Hematopoietic multipotent progenitor cell treated with erythropoietin and hydrocortisone succinate and interleukin-3 and kit ligand, for 8 days (in vitro differentiated cells): Measurements from ENCODE around the gene ADCY4.
"Not testable (repeated sequence)": the region's sequence is repeated elsewhere in the genome, so short reads cannot be mapped to it uniquely, and the experiment has no call there.

Experiments used
- DNase-seq: peaks from one replicate; pipeline ENCODE4 v3.0.0-alpha.2; 2015

The ADCY4 gene

DNA sequence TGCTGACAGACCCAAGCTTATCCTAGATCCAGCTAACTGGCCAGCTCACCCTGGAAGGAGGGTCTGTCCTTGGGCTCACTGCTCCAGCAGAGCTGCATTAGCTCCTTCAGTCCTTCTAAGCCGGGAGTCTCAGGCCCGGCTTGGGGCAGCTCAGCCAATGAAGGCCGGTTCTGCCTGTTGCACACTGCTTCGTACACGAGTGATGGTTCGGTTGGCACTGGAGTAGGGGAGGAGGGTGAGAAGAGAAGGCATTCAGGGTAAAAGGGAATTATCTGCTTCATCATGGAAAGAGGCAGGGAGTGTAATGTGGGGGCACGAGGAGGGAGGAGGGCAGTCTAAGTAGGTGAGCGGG is 2.9 kb upstream of the ADCY4 start:
- no peak for DNase-seq

DNA sequence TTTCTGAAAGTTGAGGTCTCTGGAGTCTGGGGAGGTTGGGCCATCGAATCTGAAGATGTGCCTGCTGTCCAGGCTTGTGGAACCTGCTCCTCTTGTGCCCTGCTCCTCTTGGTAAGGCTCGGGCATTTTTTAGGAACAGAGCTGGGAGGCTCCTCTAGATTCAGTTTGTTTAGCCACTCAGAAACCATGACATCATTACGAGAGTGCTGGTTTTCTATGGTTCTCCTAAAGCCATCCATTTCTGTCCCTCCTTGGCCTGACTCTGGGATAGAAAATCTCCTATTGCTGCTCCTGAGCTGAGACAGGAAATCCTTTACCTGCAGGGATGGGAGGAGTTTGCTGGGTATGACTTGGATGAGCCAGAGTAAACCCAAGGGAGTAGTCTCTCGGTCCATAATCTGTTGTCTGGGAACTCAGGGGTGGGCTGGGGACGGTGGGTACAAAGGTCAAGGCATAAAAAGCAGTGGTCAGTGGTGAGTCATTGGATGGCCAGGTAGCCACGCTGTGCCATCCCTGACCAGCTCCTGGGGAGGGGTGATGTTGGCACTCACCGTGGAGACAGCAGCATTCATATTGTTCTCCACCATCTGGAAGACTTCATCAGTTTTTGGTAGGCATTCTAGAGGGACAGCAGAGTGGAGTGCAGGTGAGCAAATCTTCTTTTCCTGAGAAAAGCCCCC is 2.4 kb upstream of the ADCY4 start:
- no peak for DNase-seq

DNA sequence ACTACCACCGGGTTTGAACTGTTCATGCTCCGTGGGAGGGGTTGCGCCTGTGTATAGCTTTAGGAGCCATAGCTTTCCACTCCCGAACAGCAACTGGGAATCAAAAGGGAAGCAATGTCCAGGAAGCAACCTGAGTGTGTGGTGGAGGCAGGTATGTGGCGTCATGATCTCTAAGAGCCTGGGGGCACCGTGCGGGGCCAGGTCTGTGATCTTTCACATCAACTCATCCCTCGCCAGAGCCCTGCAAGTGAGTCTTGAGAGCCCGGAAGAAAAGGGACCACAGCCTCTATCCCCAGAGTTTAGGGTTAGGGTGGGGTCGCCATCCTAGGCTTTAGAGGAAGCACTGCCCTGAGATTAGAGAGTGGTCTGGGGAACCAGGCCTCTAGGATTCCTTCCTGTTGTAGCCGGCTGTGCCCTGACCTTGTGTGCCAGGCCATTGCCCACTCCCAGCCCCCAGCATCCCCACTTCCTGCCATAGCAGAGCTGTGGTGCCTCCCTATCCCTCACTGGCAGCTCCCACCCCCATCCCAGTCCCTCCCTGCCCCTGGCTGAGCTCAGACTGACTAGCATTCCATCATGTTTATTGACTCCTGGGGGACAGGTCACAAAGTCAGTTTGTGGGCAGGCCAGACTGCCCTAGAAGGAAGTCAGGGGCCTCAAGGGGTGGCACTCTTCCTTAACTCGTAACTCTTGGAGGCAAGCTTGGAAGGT is 745 bp upstream of the ADCY4 start:
- DNase-seq, result no peak

DNA sequence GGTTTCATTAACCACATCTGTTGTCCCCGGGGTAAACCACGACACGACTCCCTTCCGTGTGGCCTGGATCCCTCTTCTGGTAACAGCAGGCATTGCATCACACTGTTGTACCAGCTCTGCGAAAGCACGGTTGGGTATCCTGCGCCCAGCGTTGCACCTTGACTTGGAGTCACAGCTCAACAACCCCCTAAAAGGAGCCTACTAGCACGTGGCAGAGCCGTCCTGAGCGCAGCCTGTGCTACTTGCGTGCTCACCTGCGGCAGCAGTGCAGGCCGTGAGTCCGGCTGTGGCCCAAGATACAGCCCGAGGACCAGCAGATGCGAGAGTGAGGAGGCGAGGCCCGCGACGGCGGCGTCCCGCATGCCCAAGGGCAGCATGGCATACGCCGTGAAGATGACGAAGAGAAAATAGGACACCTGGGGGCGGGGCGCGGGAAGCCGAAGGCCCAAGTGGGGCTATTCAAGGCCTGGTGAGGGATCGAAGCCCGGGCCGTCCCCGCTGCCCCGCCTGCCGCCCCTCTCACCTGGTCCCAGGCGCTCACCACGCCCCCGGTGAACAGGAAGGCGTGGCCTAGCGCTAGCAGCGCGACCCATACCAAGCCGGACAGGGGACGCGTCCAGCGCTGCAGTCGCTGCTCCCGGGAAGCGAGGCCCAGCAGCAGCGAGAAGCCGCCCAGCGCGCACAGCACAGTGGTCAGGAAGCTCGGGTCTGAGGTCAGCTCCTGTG is 2.4 kb downstream of the ADCY4 start:
- peak; percentile 81 for DNase-seq

DNA sequence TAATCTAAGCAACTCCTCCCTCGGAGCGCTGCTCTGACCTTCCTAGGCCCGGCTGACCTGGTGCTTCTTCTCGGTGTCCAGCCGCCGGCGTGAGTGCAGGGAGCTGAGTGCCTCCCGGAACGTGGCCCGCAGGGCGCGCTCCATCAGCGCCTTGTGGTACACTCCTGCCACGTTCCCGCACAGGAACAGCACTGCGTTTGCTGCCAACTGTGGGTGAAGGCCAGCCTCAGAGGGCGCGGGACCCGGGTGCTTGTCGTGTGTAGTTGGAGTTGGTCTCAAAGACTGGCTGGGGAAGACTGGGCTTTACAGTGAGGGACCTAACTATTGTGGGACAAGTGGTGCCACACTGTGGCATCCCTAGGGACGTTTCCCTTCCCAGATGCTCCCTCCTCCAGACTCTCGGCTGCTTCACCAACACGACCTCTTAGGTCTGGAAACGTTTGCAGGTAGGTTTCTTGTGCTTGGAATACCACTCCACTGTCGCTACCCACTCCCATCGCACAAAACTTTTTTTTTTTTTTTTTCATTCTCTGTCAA is 3.1 kb downstream of the ADCY4 start:
- DNase-seq, result no peak

DNA sequence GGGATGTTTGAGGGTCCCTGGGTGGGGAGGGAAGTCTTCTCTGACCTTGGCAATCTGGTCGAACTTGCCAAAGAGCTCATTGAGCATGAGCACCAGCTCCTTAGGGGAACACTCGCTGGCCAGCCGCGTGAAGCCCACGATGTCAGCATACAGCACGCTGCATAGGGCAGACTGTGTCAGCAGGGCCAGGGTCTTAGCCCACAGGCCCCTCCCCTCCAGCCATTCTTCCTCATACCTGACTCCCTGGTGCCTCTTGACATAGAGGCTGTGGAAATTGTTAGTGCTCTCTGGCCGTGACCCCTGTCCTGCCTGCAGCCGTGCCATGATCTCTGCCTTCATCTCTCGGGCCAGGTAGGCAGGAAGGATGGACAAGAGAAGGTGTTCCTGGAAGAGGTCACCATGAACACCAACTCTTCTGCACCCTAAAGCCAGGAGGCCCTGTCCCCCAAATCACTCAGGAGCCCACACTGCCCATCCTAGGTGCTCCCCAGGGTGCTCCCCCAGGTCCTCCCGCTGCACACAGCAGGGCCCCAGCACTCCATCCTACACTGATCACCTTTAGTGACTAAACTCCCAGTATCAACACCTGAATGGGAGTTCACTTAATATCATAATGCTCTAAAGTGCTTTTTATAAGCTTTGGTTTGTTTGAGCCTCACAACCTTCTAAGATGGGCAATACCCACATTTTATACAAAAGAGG is 3.7 kb downstream of the ADCY4 start:
- no peak for DNase-seq

DNA sequence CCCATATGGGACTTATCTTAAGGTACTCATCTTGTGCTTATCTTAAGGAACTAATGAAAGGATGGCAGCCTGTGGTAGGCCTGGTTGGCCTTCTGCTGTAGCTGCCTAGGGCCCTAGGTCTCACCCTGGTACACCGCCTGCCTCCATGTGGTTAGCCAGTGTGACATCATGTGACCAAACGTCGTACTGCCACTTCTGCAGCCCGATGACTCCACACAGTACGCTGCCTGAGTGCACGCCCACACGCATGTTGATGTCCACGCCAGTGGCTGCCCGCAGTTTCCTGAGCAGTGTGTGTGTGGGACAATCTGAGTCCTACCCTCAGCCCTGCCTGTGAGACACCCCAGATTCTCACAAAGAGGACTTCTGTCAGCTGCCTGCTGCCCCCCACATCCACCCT is 5.1 kb downstream of the ADCY4 start:
- peak; percentile 69 for DNase-seq

DNA sequence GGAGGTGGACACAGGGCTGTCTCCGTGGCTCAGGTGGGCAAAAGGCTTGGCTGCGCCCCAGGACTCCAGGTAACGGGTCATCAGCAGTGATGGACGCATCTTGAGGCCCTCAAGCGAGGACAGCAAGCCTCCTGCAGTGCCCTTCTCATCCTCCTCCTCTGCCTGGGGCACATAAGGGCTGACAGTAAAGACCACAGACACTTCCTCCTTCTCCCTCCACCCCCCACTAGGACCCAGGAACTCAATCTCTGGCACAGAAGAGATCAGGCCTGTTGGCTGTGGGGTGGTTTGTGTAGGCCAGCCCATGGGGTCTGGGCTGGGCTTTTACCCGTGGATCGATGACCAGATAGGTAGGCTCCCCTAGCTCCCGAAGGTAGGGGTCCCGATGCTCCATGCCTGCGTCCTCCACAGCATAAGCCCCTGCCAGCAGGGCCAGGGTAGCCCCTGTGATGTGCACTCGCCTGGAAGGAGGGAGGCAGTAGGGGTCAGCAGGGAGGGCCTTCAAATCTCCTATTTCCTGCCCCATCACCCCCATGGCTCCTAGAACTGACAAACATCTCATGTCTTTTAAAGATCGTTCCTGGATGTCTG is 5.7 kb downstream of the ADCY4 start:
- no peak for DNase-seq

DNA sequence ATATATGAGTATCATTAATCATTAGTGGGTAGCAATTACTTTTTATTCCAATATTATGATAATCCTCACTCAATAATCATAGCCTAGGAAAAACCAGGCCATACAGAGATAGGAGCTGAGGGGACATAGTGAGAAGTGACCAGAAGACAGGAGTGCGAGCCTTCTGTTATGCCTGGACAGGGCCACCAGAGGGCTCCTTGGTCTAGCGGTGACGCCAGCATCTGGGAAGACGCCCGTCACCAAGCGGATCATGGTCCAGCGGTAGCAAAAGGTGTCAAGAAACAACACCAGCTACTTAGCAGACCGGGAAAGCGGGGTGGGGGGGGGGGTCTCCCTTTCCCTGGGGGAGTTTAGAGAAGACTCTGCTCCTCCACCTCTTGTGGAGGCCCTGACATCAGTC is 7.0 kb downstream of the ADCY4 start:
- DNase-seq, result not testable (repeated sequence)

DNA sequence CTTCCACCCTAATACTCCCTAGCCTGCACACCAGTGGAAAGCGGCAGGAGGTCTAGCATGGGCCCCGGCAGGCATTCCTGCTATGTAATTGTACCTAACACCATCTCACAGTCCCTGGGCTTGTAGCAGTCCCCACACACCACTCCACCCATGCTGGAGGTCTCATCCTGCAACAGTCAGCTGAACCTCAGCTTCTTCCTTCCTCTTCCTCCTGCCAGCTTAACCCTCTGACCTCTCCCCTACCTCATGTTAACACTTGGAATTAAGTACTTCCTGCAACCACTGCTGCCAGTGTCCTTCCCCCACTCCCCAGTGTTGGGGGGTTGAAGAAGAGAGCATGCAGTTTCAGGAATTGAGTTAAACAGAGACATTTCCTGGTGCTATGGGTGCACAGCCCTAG is 7.6 kb downstream of the ADCY4 start:
- DNase-seq, result no peak

DNA sequence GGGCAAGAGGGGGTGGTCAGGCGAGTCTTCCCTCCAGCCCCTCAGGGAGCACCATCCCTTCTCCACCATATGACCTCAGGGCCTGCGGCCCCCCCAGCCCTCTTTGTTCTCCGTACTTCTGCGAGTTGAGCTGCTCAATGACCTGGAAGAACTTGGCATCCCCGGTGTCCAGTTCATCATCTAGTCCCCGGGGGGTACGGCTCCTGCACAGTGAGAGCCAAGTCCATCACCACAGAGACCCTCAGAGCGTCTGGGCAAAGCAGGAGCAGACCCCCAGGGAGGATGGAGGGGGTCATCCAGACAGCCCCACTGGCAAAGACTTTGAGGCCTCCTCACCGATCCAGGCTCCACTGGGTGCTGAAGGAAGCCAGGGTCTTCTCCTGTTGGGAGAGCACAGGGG is 8.9 kb downstream of the ADCY4 start:
- no peak for DNase-seq

DNA sequence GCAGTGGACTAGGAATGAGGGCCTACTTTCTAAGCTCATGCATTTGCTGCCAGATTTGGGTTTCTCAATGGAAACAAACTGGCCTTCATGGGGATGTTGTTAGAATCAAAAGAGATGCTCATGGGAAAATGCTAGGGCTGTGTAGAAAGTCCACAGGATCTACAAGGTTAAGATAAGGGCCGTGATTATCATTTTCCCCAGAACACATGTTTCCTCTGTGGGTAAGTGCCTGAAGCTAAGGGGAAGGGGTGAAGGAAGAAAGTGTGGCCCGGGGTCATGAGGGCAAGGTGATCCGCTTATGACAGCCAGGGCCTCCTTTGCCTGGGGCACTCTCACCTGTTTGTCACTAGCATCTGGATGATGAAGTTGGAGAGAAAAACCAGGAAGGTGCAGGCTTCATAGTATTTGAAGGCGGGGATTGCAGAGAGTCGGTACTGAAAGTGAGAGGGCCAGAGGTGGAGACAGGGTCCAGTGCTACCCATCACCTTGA is 9.8 kb downstream of the ADCY4 start:
- no peak for DNase-seq

DNA sequence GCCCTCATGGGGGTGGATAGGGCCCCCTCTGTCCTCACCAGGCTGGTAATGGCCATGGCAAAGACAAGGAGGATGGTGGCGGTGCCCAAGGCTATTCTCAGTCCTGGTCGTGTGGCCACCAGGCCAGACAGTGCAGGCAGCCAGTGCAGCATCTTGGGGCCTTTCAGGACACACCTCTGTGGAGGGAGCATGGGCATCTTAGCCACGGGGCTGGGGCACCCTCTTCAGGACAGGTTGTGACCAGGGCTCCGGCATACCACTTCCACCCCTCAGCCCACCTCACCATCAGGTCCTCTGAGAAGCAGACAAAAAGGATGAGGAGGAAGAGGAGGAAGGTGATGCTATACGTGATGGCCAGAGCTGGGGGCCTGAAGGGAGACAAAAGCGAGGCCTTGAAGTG is 10.8 kb downstream of the ADCY4 start:
- no peak for DNase-seq

DNA sequence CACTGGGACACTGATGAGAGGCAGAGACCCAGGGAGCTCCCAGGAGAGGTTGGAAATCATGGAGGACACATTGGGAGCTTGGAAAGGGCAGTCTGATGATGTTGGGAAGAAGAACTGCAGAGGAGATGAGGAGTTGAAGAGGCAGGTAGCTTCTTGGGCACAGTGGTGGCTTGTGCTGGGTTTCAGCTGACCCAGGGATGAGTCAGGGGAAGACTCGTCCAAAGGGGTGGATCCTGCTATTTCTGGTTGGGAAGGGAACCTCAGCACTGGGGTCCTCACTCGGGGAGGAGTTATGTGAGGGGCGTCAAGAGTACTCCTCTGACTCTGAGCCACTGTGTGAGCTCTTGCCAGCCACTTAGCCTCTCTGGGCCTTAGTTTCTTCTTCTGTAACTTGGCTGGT is 11.5 kb downstream of the ADCY4 start:
- no peak for DNase-seq

DNA sequence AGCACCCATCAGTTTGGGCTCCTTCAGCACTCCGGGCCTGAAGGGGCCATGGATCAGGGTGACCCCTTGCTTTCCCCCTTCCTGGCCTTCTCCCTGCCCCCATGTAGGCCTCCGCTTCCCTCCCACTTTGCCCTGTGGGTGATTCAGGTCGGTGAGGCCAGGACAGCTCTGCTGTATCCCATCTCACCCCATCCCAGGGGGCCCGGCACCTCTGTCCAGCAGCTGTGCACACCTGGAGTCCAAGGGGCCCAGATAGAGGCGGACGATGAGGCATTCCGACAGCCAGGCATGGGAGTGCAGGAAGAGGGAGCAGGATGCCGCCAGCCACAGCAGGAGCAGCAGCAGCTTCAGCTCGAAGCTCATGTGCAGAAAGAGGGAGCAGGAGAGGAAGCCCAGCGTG is 12.2 kb downstream of the ADCY4 start:
- no peak for DNase-seq

DNA sequence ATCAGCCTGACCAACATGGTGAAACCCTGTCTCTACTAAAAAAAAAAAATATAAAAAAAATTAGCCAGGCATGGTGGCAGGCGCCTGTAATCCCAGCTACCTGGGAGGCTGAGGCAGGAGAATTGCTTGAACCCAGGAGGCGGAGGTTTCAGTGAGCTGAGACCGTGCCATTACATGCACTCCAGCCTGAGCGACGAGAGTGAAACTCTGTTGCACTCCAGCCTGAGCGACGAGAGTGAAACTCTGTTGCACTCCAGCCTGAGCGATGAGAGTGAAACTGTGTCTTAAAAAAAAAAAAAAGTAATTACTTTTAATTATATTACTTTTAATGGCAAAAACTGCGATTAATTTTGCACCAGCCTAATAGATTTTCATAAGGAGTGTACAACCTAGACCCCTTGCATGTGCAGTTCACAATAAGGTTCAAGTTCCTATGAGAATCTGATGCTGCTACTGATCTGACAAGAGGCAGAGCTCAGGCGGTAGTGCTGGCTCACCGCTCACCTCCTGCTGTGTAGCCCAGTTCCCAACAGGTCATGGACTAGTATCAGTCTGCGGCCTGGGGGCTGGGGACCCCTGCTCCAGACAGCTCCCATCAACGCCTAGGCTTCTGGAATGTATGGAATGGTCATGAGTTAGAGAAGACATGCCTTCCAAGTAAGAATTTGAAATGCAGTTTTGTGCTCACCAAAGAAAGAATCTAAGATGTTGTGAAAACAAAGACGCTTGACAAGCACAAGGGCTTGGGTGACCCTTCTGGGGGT is 13.5 kb downstream of the ADCY4 start:
- DNase-seq, result no peak

DNA sequence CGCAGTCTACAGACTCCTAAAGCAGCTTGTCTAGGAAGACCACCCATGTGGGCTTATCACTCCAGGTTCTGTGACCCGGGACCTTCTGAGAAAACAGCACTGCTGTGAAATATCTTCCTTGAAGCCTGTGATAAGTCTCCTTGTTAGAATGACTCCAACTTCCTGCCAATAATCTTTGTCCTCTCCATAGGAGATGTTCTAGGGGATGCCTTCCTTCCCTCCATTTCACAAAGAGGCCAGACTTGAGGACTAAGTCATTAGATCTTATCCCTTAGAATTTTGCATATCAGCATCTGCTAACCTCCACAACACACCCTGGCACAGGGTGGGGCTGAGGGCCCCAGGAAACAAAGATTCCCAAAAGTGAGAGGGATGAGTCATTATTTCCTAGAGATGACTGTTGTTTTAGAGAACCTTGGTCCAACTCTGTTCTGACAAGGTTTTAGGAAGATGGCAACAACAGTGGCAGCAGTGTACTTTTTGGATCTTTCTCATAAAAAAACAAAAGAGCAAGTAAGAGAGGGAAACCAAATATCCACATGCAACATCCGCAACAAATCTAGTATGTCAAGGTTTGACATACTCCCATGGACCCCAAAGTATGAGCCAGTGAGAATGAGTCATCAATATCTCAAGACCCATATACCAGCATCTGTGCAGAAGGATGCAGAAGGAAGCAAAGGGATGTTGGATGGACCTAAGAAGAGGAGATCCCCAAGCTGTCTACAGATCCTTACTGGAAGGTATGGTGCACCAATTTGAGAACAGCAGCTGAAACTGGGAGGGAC is 17.5 kb downstream of the ADCY4 start:
- DNase-seq, result peak; percentile 16

DNA sequence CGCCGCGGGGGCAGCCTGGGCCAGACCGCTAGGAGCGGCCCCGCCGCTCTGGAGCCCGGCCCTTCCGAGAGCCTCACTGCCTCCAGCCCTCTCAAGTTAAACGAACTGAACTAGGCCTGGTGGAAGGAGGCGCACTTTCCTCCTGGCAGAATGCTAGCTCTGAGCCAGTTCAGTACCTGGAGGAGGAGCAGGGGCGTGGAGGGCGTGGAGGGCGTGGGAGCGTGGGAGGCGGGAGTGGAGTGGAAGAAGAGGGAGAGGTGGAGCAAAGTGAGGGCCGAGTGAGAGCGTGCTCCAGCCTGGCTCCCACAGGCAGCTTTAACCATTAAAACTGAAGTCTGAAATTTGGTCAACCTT is 18.3 kb downstream of the ADCY4 start:
- DNase-seq, result no peak

DNA sequence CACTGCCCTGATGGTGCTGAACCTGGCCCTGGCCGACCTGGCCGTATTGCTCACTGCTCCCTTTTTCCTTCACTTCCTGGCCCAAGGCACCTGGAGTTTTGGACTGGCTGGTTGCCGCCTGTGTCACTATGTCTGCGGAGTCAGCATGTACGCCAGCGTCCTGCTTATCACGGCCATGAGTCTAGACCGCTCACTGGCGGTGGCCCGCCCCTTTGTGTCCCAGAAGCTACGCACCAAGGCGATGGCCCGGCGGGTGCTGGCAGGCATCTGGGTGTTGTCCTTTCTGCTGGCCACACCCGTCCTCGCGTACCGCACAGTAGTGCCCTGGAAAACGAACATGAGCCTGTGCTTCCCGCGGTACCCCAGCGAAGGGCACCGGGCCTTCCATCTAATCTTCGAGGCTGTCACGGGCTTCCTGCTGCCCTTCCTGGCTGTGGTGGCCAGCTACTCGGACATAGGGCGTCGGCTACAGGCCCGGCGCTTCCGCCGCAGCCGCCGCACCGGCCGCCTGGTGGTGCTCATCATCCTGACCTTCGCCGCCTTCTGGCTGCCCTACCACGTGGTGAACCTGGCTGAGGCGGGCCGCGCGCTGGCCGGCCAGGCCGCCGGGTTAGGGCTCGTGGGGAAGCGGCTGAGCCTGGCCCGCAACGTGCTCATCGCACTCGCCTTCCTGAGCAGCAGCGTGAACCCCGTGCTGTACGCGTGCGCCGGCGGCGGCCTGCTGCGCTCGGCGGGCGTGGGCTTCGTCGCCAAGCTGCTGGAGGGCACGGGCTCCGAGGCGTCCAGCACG is 18.9 kb downstream of the ADCY4 start:
- DNase-seq, result peak; percentile 64

DNA sequence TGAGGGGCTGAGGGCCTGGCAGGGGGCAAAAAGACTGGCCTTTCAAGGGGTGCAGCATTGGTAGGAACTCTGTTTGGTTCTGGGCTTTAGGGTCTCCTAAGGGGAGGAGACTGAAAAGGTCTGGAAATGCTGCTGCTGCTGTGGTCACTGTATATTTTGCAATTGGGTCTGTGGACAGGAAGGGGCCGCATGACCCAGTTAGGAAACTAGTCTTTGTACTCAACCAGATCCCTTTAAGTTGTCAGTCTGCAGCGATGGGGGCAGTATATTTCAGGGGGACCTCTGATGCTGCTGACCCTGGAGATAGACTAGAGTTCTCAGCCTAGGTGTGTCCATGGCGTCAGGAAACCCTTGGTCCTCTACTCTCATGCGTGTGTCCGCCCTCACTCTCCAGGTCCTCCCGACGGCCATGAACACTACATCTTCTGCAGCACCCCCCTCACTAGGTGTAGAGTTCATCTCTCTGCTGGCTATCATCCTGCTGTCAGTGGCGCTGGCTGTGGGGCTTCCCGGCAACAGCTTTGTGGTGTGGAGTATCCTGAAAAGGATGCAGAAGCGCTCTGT is 19.5 kb downstream of the ADCY4 start:
- no peak for DNase-seq
